ENCODE measurements around the gene PABPN1L.

- TF ChIP-seq CTCF (IDR thresholded peaks at IDR 0.05; ENCODE audit: low read length) (no peak), EZH2 (optimal IDR thresholded peaks at IDR 0.05; ENCODE audit: low read depth, low read length) (no peak)
Observed at GRCh38 chr16:88841521-88842307, 24.7 kb downstream of the PABPN1L start.

Data from MM.1S (cell line).